Progenitor cell of endocrine pancreas (in vitro differentiated cells): ENCODE data around the gene PRMT7. TPM values are rescaled to one million over a fixed set of nuclear protein-coding genes. Genes with fewer than 3 reads are reported as not detected.
A peak's percentile ranks its signal among the peaks of the same experiment; 100 is the strongest.

Experiments
- DNase-seq: peaks from one replicate; pipeline ENCODE4 v3.0.0; 2021; ENCODE audit warnings: low spot score; ENCODE audit not compliant: unreplicated experiment
- H3K27ac Mint-ChIP-seq: 2 replicates; pipeline ENCODE4 v1.8.0; 2021; ENCODE audit warnings: mild to moderate bottlenecking, moderate library complexity, mixed read lengths
- H3K27me3 Mint-ChIP-seq: 2 replicates; pipeline ENCODE4 v1.8.0; 2021; ENCODE audit warnings: mixed read lengths
- H3K36me3 Mint-ChIP-seq: 2 replicates; pipeline ENCODE4 v1.8.0; 2022; ENCODE audit warnings: mixed read lengths; ENCODE audit not compliant: insufficient read depth
- H3K4me1 Mint-ChIP-seq: 2 replicates; pipeline ENCODE4 v1.8.0; 2021; ENCODE audit warnings: low read depth, mixed read lengths
- H3K4me3 Mint-ChIP-seq: 2 replicates; pipeline ENCODE4 v1.8.0; 2021; ENCODE audit warnings: low read depth, mild to moderate bottlenecking, moderate library complexity, mixed read lengths
- H3K9me3 Mint-ChIP-seq: 2 replicates; pipeline ENCODE4 v1.8.0; 2021; ENCODE audit warnings: low read depth, mixed read lengths
- total RNA-seq: library from RNA; stranded (reverse); gene quantifications from 2 replicates; pipeline ENCODE4 v1.2.1, GENCODE V29; 2021
- TF ChIP-seq, protein P1 (sequence below): fragments of 200-600 bp; sonication (generic); IDR thresholded peaks from one replicate; pipeline ENCODE4 v1.5.0; 2021; ENCODE audit warnings: antibody characterized with exemption, mild to moderate bottlenecking; ENCODE audit not compliant: unreplicated experiment

The PRMT7 gene
- total RNA-seq, 1 donor from 2014 or later: 60.0 TPM

DNA sequence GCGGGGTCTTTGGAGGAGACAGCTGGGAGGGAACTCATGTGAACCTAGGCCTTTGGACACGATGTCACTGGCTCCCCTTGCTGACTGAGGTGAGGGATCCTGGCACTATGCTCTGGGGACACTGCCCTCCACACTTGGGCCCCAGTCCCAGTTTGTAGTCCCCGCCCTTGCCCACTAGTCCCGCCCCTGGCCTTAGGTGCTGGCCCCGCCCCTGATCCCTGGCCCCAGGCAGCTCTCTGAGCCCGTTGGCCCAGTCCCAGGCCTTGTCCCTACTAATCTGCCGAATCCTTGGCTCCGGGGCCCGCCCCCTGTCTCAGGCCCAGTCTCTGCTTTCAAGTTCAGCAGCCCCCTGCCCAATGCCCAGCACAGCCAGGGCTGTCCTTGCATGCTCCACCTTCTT is 76.5 kb downstream of the PRMT7 start:
- TF ChIP-seq, protein P1, sequence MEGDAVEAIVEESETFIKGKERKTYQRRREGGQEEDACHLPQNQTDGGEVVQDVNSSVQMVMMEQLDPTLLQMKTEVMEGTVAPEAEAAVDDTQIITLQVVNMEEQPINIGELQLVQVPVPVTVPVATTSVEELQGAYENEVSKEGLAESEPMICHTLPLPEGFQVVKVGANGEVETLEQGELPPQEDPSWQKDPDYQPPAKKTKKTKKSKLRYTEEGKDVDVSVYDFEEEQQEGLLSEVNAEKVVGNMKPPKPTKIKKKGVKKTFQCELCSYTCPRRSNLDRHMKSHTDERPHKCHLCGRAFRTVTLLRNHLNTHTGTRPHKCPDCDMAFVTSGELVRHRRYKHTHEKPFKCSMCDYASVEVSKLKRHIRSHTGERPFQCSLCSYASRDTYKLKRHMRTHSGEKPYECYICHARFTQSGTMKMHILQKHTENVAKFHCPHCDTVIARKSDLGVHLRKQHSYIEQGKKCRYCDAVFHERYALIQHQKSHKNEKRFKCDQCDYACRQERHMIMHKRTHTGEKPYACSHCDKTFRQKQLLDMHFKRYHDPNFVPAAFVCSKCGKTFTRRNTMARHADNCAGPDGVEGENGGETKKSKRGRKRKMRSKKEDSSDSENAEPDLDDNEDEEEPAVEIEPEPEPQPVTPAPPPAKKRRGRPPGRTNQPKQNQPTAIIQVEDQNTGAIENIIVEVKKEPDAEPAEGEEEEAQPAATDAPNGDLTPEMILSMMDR: no peak
- Mint-ChIP-seq H3K27ac (no peak overlapping the region), H3K27me3 (no peaks in the 10 kb centered on the region), H3K9me3 (no peaks in the 10 kb centered on the region), H3K4me1 (peaks cover 11% of the 10 kb centered on the region), H3K4me3 (no peak overlapping the region), H3K36me3 (no peaks in the 10 kb centered on the region)
- no peak for DNase-seq

DNA sequence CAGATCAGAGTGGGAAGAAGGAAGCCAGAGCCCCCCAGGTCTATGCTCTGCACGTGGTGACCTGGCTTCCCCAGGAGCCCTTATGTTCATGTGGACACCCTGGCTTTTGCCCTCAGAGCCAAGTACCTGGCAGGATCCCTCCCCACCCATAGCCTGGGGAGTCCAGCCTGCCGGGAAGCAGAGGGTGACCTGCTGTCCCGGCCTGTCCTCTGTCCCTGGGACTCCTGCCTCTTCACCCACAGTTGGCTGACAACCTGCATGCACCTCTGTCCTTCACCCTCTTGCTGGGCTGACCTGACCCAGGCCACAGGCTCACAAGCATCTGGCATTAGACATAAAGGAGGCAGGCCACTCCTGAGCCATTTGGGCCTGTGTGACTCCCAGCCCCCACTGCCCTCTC is 77.3 kb downstream of the PRMT7 start:
- H3K4me1 Mint-ChIP-seq: peaks cover 11% of the 10 kb centered on the region
- H3K9me3 Mint-ChIP-seq: no peaks in the 10 kb centered on the region
- H3K27ac Mint-ChIP-seq: no peak overlapping the region

DNA sequence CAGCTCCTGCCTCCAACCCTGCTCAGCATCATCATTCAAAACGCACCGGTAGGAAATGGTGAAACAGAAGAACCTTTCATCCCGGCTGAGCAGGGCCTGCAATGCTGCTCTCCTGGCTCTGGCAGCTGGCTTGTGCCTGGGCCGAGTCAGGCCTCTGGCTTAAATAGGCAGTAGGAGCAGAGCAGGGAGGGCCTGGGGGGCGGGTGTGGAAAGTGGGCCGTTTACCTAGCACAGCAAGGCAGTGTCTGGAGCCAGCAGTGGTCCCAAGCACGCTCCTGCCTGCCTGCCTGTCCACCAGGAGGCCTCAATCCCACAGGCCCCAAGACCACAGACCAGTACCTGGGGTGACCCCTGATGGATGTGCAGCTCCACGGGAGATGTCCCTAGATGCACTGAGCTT is 78.2 kb downstream of the PRMT7 start:
- Mint-ChIP-seq H3K9me3 (no peaks in the 10 kb centered on the region), H3K36me3 (no peaks in the 10 kb centered on the region), H3K27ac (no peak overlapping the region), H3K4me3 (no peak overlapping the region), H3K4me1 (peaks cover 11% of the 10 kb centered on the region), H3K27me3 (no peaks in the 10 kb centered on the region)
- DNase-seq: no peak
- TF ChIP-seq, protein P1: no peak

More for the DNA sequence above, 77.3 kb downstream of the PRMT7 start:
- Mint-ChIP-seq H3K4me3 (no peak overlapping the region), H3K36me3 (no peaks in the 10 kb centered on the region), H3K27me3 (no peaks in the 10 kb centered on the region)
- TF ChIP-seq, protein P1: no peak
- DNase-seq: no peak

DNA sequence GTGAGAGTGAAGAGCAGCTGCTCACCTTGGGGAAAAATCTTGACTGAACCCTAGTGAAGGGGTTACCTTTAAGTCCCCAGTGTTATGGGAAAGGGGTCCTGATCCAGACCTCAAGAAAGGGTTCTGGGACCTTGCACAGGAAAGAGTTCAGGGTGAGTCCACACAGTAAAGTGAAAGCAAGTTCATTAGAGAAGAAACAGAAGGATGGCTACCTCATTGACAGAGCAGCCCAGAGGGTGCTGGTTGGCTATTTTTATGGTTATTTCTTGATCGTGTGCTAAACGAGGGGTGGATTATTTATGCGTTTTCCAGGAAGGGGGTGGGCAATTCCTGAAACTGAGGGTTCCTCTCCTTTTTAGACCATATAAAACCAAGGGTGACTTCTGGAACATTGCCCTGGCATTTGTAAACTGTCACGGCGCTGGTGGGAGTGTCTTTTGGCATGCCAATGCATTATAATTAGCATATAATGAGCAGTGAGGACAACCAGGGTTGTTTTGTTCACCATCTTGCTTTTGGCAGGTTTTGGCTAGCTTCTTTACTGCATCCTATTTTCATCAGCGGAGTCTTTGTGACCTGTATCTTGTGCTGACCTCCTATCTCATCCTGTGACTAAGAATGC is 79.0 kb downstream of the PRMT7 start:
- no peak overlapping the region for H3K27ac Mint-ChIP-seq
- DNase-seq: no peak
- peaks cover 12% of the 10 kb centered on the region for H3K4me1 Mint-ChIP-seq
- TF ChIP-seq, protein P1: no peak
- H3K27me3 Mint-ChIP-seq: no peaks in the 10 kb centered on the region
- no peaks in the 10 kb centered on the region for H3K9me3 Mint-ChIP-seq
- H3K36me3 Mint-ChIP-seq: no peaks in the 10 kb centered on the region
- no peak overlapping the region for H3K4me3 Mint-ChIP-seq

DNA sequence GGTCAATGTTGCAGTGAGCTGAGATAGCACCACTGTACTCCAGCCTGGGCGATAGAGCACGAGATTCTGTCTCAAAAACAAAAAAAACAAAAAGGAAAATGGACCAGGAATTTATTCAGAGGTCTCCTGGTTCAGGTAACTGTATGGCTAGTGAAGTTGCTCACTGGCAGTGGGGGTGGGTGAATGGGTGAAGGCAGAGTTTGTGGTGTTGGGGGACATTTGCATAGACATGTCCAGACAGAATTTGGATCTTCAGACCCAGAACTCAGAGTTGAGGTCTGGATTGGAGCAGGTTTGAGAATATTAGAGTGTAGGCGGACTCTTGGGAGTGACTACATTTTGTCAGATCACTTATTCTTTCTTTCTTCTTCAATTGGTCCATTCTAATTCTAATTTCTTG is 82.5 kb downstream of the PRMT7 start:
- Mint-ChIP-seq H3K4me1 (peaks cover 25% of the 10 kb centered on the region), H3K9me3 (no peaks in the 10 kb centered on the region)

More for the DNA sequence above, 82.5 kb downstream of the PRMT7 start:
- DNase-seq: no peak
- TF ChIP-seq, protein P1: no peak
- Mint-ChIP-seq H3K27ac (peak overlapping the region; percentile 3), H3K27me3 (no peaks in the 10 kb centered on the region), H3K4me3 (no peak overlapping the region), H3K36me3 (no peaks in the 10 kb centered on the region)
